ENCODE data around the gene PCGF5. TPM values are rescaled to one million over a fixed set of nuclear protein-coding genes. Genes with fewer than 3 reads are reported as not detected.

PCGF5 gene
- total and polyA plus RNA-seq, 2 of the 8 experiments (the other 6 are each of a cell fraction or from before 2014, with no cell fraction given): 5.8 to 8.4 TPM

- TF ChIP-seq CHD7 (IDR thresholded peaks at IDR 0.05; ENCODE audit: insufficient replicate concordance, low read length): no peak
- TF ChIP-seq SP2 (IDR thresholded peaks at IDR 0.05; ENCODE audit: low read length): no peak
- TF ChIP-seq KDM4A (IDR thresholded peaks at IDR 0.05; ENCODE audit: low read depth, low read length, severe bottlenecking): no peak
- no peak for TF ChIP-seq BACH1 (IDR thresholded peaks at IDR 0.05; ENCODE audit: low read length)
- TF ChIP-seq TAF1 (IDR thresholded peaks at IDR 0.05; ENCODE audit: low read depth, low read length): no peak
- no peak for TF ChIP-seq EGR1 (IDR thresholded peaks at IDR 0.05; ENCODE audit: borderline replicate concordance, low read depth, low read length)
- TF ChIP-seq KDM1A (IDR thresholded peaks at IDR 0.05; ENCODE audit: borderline replicate concordance, low read length): no peak
- TF ChIP-seq CTCF (IDR thresholded peaks at IDR 0.05; ENCODE audit: control extremely low read depth in 1 of 3, insufficient read depth in 1 of 3, low read depth in 1 of 3, low read length in 3 of 3): no peak
- TF ChIP-seq POU5F1 (IDR thresholded peaks at IDR 0.05; ENCODE audit: low read depth, low read length): no peak
Measured at GRCh38 chr10:91171485-91171884, 49.0 kb upstream of the PCGF5 start (continued).
